ENCODE measurements around the gene ZCCHC9.
"Not testable (repeated sequence)": the region's sequence is repeated elsewhere in the genome, so short reads cannot be mapped to it uniquely, and the experiment has no call there.

Gene ZCCHC9

DNA sequence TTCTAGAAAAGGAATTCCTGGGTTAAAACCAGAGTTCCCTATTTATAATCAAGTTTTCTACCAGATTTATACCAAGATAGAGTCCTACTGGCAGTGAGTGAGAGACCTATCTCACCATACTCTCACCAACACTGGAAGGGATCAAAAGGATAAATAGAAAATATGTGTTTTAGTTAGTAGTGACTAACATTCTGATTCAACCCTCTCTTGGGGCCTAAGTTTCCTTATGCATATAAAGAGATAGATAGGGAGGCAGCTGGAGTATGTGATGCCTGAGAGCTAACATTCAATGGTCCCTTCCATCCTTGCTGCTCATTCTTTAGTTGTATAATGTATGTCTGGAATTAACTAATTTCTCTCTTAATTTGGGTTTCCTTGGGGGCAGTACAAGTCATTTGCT, 36.3 kb upstream of the ZCCHC9 start:
- no peak for DNase-seq (ENCODE audit: low spot score)
- TF ChIP-seq, protein P1, sequence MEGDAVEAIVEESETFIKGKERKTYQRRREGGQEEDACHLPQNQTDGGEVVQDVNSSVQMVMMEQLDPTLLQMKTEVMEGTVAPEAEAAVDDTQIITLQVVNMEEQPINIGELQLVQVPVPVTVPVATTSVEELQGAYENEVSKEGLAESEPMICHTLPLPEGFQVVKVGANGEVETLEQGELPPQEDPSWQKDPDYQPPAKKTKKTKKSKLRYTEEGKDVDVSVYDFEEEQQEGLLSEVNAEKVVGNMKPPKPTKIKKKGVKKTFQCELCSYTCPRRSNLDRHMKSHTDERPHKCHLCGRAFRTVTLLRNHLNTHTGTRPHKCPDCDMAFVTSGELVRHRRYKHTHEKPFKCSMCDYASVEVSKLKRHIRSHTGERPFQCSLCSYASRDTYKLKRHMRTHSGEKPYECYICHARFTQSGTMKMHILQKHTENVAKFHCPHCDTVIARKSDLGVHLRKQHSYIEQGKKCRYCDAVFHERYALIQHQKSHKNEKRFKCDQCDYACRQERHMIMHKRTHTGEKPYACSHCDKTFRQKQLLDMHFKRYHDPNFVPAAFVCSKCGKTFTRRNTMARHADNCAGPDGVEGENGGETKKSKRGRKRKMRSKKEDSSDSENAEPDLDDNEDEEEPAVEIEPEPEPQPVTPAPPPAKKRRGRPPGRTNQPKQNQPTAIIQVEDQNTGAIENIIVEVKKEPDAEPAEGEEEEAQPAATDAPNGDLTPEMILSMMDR (IDR thresholded peaks at IDR 0.05; ENCODE audit: extremely low read depth, missing control alignments): no peak

DNA sequence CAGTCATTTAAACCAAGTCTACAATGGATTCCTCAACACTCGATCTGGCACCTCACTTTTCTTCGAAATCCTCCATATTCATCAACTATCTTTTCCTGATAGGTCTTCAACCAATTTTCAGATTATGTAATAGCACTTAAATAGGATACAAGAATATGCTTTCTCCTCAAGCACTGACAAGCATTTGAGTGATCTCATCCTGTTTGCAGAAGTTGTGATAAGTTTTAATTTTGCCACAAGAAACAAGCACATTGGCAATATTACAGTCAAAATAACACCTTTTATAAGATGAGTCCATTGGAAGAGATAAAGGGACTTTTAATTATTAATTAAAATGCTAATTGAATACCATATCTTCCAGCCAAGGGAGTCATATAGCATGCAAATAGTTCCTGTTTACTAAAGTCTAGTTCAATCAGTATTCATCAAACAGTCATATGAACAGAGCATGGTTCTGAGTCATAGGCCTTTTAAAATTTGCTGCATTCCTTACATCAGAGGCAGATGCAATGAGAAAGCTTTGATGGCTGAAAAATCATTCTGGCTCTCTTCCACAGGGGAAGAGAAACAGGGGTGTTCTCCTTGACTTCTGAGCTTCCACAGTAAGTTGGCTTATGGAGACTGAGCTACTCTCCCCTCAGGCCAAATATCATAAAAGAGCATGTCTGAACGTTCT, 32.7 kb upstream of the ZCCHC9 start:
- DNase-seq (ENCODE audit: low spot score): no peak
- TF ChIP-seq, protein P1 (IDR thresholded peaks at IDR 0.05; ENCODE audit: extremely low read depth, missing control alignments): no peak

DNA sequence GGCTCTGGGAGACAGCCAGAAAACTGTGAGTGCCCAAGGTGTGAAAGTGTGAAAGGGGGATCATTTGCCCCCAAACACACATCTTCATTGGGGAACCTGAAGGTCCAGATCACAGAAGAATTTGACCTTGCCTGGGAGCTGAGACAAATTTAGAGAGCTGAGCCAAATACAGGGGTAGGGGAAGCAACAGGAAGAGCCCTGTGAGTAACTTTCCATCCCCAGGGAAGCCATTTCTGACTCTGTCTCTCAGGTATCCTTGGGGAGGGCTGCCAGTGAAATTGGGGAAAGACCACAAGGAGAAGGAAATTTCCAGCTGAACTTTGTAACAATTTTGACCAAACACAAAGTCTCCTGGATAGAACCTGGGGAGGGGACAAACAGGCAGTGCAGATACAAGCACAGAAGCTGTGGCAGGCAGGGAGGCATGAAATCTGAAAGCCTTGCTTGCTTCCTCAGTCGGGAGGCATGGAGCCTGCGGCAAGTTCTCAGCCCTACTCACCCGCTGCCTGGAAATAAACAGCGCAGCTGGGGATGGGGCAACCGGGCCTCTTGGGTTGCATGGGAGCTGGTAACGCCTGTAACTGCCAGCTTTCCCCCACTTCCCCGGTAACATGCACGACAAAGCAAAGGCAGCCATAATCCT, 31.5 kb upstream of the ZCCHC9 start:
- TF ChIP-seq, protein P1 (IDR thresholded peaks at IDR 0.05; ENCODE audit: extremely low read depth, missing control alignments): no peak
- no peak for DNase-seq (ENCODE audit: low spot score)

DNA sequence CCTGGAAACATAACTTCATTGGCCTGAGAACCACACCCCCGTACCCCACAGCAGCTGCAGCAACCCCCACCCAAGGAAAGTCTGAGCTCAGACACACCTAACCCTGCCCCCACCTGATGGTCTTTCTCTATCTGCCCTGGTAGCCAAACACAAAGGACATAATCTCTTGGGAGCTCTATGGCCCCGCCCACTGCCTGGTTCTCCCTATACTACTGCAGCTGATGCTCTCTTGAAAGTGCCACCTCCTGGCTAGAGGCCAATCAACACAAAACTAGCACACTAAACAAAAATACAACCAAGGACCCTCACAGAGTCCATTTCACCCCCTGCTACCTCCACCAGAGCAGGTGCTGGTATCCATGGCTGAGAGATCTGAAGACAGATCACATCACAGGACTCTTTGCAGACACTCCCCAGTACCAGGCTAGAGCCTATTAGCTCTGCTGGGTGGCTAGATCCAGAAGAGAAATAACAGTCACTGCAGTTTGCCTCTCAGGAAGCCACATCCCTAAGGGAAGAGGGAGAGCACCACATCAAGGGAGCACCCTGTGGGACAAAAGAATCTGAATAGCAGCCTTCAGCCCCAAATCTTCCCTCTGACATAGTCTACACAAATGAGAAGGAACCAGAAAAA, 30.9 kb upstream of the ZCCHC9 start:
- DNase-seq (ENCODE audit: low spot score): not testable (repeated sequence)

DNA sequence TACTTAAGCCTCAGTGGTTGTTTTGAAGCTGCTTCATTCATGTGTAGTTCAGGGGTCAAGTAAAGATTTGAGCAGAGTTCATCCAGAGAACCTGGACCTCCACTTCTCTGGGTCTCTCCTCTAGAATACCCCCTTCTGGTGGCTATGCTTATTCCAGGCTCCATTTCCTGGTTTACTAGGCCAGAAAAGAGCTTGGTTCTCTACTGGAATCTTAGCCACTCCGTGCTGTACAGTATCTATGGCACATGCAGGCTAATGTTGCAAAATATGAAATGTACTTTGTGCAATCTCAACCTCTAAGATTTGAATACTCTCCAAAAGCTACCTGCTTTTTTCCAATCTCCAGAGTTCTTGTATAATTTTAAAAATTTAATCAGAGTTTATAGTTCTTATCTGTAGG, 17.4 kb upstream of the ZCCHC9 start:
- no peak for DNase-seq (ENCODE audit: low spot score)
- TF ChIP-seq, protein P1 (IDR thresholded peaks at IDR 0.05; ENCODE audit: extremely low read depth, missing control alignments): no peak

DNA sequence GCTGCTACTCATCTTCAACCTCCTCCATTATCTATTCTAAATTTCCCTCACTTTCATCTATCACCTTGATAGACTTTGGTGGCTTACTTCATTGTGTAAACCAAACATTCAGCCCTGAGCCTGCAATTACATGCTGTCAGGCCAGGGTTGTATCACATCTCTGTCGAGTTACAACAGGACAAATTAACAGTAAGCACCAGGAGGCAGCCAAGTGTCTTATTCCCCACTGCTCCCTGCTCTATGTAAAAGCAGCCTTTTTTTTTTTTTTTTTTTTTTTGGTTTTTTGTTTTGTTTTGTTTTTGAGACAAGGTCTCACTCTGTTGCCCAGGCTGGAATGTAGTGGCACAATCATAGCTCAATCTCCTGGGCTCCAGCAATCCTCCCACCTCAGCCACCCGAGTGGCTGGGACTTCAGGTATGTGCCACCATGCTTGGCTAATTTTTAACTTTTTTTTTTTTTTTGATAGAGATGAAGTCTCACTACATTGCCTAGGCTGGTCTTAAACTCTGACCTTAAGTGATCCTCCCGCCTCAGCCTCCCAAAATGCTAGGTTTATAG, 15.2 kb upstream of the ZCCHC9 start:
- TF ChIP-seq, protein P1 (IDR thresholded peaks at IDR 0.05; ENCODE audit: extremely low read depth, missing control alignments): no peak

DNA sequence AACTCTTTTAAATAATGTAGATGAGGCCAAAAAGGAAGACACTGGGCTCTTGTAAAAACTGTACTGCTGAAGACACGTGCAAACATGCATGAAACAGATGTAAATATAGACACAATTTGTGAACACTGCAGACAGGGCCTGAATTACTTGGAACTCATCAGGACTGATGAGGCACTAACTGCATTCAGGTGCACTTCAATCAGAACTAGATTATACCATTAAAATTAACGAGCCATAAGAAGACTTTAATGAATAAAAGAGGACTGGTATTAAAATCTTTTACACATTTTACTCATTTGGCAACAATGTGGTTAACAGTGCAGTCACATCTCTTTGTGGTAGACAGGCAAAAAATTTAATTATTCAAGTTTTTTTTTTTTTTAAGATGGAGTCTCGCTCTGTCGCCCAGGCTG, 13.4 kb upstream of the ZCCHC9 start:
- DNase-seq (ENCODE audit: low spot score): no peak
- TF ChIP-seq, protein P1 (IDR thresholded peaks at IDR 0.05; ENCODE audit: extremely low read depth, missing control alignments): no peak

More for the DNA sequence above, 15.2 kb upstream of the ZCCHC9 start:
- DNase-seq (ENCODE audit: low spot score): no peak
